CD14-positive monocyte (primary cell): ENCODE data around the gene EPHX1. TPM values are rescaled to one million over a fixed set of nuclear protein-coding genes. Genes with fewer than 3 reads are reported as not detected.

Experiments
- DNase-seq, 3 donors: peaks; one replicate each; pipeline ENCODE4 v3.0.0-alpha.2; 2011 to 2022
- H2AFZ ChIP-seq: 2 replicates; pipeline ENCODE4 v1.6.0; 2012; ENCODE audit warnings: mild to moderate bottlenecking, low read depth, low read length, inconsistent platforms; ENCODE audit not compliant: insufficient read depth, poor library complexity, severe bottlenecking
- H3K27ac ChIP-seq, 2 donors: 1 replicate in 1 of 2; 2 replicates in 1 of 2; pipeline ENCODE4 v1.5.1; 2012 to 2013; ENCODE audit warnings: low read length in 2 of 2, control low read depth in 1 of 2, inconsistent platforms in 1 of 2, low read depth in 1 of 2, mild to moderate bottlenecking in 1 of 2
- H3K27me3 ChIP-seq, 2 donors: one replicate each; pipeline versions ENCODE4 v1.6.0 to v1.6.1; 2011 to 2013; ENCODE audit warnings: low read length in 2 of 2; ENCODE audit not compliant: control insufficient read depth in 2 of 2, insufficient read depth in 2 of 2
- H3K36me3 ChIP-seq, 2 donors: replicated peaks in 1 of 2; 1 replicate in 1 of 2; 2 replicates in 1 of 2; pipeline versions ENCODE4 v1.5.1 to v1.6.1; 2012 to 2013; ENCODE audit warnings: low read length in 2 of 2, control low read depth in 1 of 2, inconsistent platforms in 1 of 2, mild to moderate bottlenecking in 1 of 2; ENCODE audit not compliant: insufficient read depth in 2 of 2, control insufficient read depth in 1 of 2
- H3K4me1 ChIP-seq, 2 donors: 1 replicate in 1 of 2; 2 replicates in 1 of 2; pipeline versions ENCODE4 v1.5.1 to v1.6.1; 2012 to 2013; ENCODE audit warnings: low read length in 2 of 2, control low read depth in 1 of 2, inconsistent platforms in 1 of 2, mild to moderate bottlenecking in 1 of 2, moderate library complexity in 1 of 2; ENCODE audit not compliant: insufficient read depth in 2 of 2, control insufficient read depth in 1 of 2
- H3K4me2 ChIP-seq: replicated peaks from 2 replicates; pipeline ENCODE3; 2012; ENCODE audit warnings: low read length, moderate library complexity, mild to moderate bottlenecking; ENCODE audit not compliant: poor library complexity, severe bottlenecking; ENCODE audit errors: extremely low read depth
- H3K4me3 ChIP-seq, 3 experiments: fragments of 200-600 bp in 1 of 3; sonication (generic) in 1 of 3; replicated peaks in 1 of 3; 1 replicate in 2 of 3; 2 replicates in 1 of 3; pipeline ENCODE4 v1.5.1; 2011 to 2013; ENCODE audit warnings: low read length in 3 of 3, mild to moderate bottlenecking in 3 of 3, control low read depth in 2 of 3, low read depth in 2 of 3, inconsistent platforms in 1 of 3, moderate library complexity in 1 of 3
- H3K79me2 ChIP-seq: 2 replicates; pipeline ENCODE4 v1.6.0; 2012; ENCODE audit warnings: mild to moderate bottlenecking, control low read depth, inconsistent platforms, low read length, moderate library complexity; ENCODE audit not compliant: insufficient read depth
- H3K9ac ChIP-seq: 2 replicates; pipeline ENCODE4 v1.6.0; 2017; ENCODE audit warnings: low read length, mild to moderate bottlenecking; ENCODE audit not compliant: insufficient read depth, poor library complexity, severe bottlenecking
- H3K9me3 ChIP-seq, 2 donors: replicated peaks in 1 of 2; 1 replicate in 1 of 2; 2 replicates in 1 of 2; pipeline versions ENCODE4 v1.5.1 to v1.6.1; 2012 to 2013; ENCODE audit warnings: low read length in 2 of 2, control low read depth in 1 of 2; ENCODE audit not compliant: control insufficient read depth in 1 of 2, insufficient read depth in 1 of 2
- H4K20me1 ChIP-seq: 2 replicates; pipeline ENCODE4 v1.6.0; 2012; ENCODE audit warnings: mild to moderate bottlenecking, low read length, control low read depth, moderate library complexity; ENCODE audit not compliant: insufficient read depth
- H3K27ac Mint-ChIP-seq, 7 donors: one replicate each; pipeline ENCODE4 v1.8.0; 2020; ENCODE audit warnings: mild to moderate bottlenecking in 7 of 7, mixed read lengths in 7 of 7, moderate library complexity in 6 of 7, inconsistent platforms in 2 of 7
- H3K27me3 Mint-ChIP-seq, 3 donors: one replicate each; pipeline ENCODE4 v1.8.0; 2021 to 2022; ENCODE audit warnings: low read depth in 3 of 3, mild to moderate bottlenecking in 3 of 3, mixed read lengths in 3 of 3, moderate library complexity in 3 of 3, inconsistent platforms in 1 of 3
- H3K36me3 Mint-ChIP-seq, 2 donors: one replicate each; pipeline ENCODE4 v1.8.0; 2020; ENCODE audit warnings: mixed read lengths in 2 of 2, inconsistent platforms in 1 of 2, mild to moderate bottlenecking in 1 of 2
- H3K4me1 Mint-ChIP-seq: one replicate; pipeline ENCODE4 v1.8.0; 2020; ENCODE audit warnings: mild to moderate bottlenecking, mixed read lengths
- H3K4me3 Mint-ChIP-seq, 2 donors: one replicate each; pipeline ENCODE4 v1.8.0; 2020; ENCODE audit warnings: mild to moderate bottlenecking in 2 of 2, mixed read lengths in 2 of 2, moderate library complexity in 1 of 2
- H3K9me3 Mint-ChIP-seq, 7 donors: one replicate each; pipeline ENCODE4 v1.8.0; 2020 to 2022; ENCODE audit warnings: mixed read lengths in 7 of 7, mild to moderate bottlenecking in 6 of 7, moderate library complexity in 6 of 7, inconsistent platforms in 2 of 7
- WGBS: methylation state at CpG from one replicate; pipeline ENCODE4 v1.1.5; 2013; ENCODE audit warnings: missing lambda C conversion rate; ENCODE audit not compliant: insufficient coverage; 5-methylcytosine and 5-hydroxymethylcytosine counted together
- intact Hi-C, 2 donors: fragments of 100-400 bp; cut with micrococcal nuclease; formaldehyde crosslinking; loops; one replicate each; pipeline versions ENCODE4 v1.15.0 to v1.15.1; 2023
- polyA plus RNA-seq, 3 donors: library from polyadenylated mRNA; depleted of rRNA in 1 of 3; unstranded in 2 of 3; stranded (reverse) in 1 of 3; fragments of 300-500 nt in 2 of 3; fragments of >200 nt in 1 of 3; fragmentation: Illumina TruSeq in 2 of 3; gene quantifications; 1 replicate in 2 of 3; 2 replicates in 1 of 3; pipeline ENCODE4 v1.2.3, GENCODE V29; 2012 to 2021
- TF ChIP-seq, protein P1 (sequence below): fragments of 200-600 bp; IDR thresholded peaks from one replicate; pipeline ENCODE4 v1.8.0; 2022; ENCODE audit warnings: antibody characterized with exemption, mild to moderate bottlenecking

The EPHX1 gene
- polyA plus RNA-seq, 3 donors: 4.6 to 23.8 (median 7.4) TPM

DNA sequence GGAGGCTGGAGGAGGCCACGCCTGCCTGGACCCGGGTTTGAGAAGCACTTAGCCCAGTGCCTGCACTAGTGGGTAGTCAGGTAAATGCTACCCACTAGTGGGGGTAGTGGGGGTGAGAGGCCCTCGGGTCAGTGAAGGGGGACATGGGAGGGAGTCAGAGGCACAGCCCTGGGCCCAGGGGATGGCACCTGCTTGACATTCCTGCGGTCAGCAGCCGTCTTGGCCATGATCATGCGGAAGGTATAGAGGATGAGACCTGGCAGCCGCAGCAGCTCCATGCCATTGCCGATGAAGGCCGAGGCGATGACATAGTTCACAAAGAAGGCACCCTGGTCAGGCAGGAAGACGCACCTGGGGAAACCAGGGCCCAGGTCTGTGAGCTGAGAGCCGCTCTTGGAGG is 43.5 kb downstream of the EPHX1 start:
- H3K27me3 Mint-ChIP-seq: peaks cover 0 to 5% (median 2%) of the 10 kb centered on the region in 3 donors
- H3K9ac ChIP-seq: peak overlapping the region; percentile 15
- no peaks in the 10 kb centered on the region for H3K79me2 ChIP-seq
- no peak overlapping the region for H3K27ac Mint-ChIP-seq
- H3K4me3 ChIP-seq: no peak overlapping the region
- H3K4me2 ChIP-seq: no peak overlapping the region
- H3K9me3 ChIP-seq: no peaks in the 10 kb centered on the region
- H3K9me3 Mint-ChIP-seq: no peaks in the 10 kb centered on the region
- H4K20me1 ChIP-seq: no peaks in the 10 kb centered on the region
- DNase-seq: no peak
- no peak overlapping the region for H3K27ac ChIP-seq
- intact Hi-C loops: no loop called here
- over 99% methylated on average over 10 of the region's 12 CpGs for WGBS
- H3K4me1 ChIP-seq: peaks cover 31 to 38% of the 10 kb centered on the region in 2 donors
- peaks cover 68 to 83% of the 10 kb centered on the region in 2 donors for H3K36me3 Mint-ChIP-seq
- H3K4me1 Mint-ChIP-seq: peaks cover 45% of the 10 kb centered on the region
- TF ChIP-seq, protein P1, sequence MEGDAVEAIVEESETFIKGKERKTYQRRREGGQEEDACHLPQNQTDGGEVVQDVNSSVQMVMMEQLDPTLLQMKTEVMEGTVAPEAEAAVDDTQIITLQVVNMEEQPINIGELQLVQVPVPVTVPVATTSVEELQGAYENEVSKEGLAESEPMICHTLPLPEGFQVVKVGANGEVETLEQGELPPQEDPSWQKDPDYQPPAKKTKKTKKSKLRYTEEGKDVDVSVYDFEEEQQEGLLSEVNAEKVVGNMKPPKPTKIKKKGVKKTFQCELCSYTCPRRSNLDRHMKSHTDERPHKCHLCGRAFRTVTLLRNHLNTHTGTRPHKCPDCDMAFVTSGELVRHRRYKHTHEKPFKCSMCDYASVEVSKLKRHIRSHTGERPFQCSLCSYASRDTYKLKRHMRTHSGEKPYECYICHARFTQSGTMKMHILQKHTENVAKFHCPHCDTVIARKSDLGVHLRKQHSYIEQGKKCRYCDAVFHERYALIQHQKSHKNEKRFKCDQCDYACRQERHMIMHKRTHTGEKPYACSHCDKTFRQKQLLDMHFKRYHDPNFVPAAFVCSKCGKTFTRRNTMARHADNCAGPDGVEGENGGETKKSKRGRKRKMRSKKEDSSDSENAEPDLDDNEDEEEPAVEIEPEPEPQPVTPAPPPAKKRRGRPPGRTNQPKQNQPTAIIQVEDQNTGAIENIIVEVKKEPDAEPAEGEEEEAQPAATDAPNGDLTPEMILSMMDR: no peak
- H3K4me3 Mint-ChIP-seq: no peak overlapping the region
- H3K36me3 ChIP-seq: peaks cover 35 to 75% of the 10 kb centered on the region in 2 donors
- H2AFZ ChIP-seq: no peak overlapping the region
- no peaks in the 10 kb centered on the region for H3K27me3 ChIP-seq

- Histone ChIP-seq H3K36me3 (peaks cover 48 to 85% of the 10 kb centered on the region in 2 donors), H3K27me3 (no peaks in the 10 kb centered on the region), H3K4me3 (peak overlapping the region in 1 of 3 experiments; percentile 18), H3K9ac (peak overlapping the region; percentile 39), H3K79me2 (no peaks in the 10 kb centered on the region), H3K27ac (peak overlapping the region; percentile 20 to 69), H3K4me2 (peak overlapping the region; percentile 17), H3K9me3 (no peaks in the 10 kb centered on the region), H3K4me1 (peaks cover 26 to 30% of the 10 kb centered on the region in 2 donors), H4K20me1 (no peaks in the 10 kb centered on the region), H2AFZ (peak overlapping the region; percentile 6)
- intact Hi-C loops: no loop called here
- TF ChIP-seq, protein P1: no peak
- peaks cover 28% of the 10 kb centered on the region for H3K4me1 Mint-ChIP-seq
- peaks cover 0 to 5% (median 0%) of the 10 kb centered on the region in 3 donors for H3K27me3 Mint-ChIP-seq
- H3K27ac Mint-ChIP-seq: peak overlapping the region; percentile 25 to 86 (median 63)
- DNase-seq: no peak
- peaks cover 72 to 87% of the 10 kb centered on the region in 2 donors for H3K36me3 Mint-ChIP-seq
- peak overlapping the region in 1 of 2 donors; percentile 59 for H3K4me3 Mint-ChIP-seq
- 58% methylated on average over 5 of the region's 10 CpGs for WGBS
- H3K9me3 Mint-ChIP-seq: no peaks in the 10 kb centered on the region
These were observed 45.8 kb downstream of the EPHX1 start for GRCh38 chr1:225855503-225856300.
